Right lung (tissue), 10 donors: ENCODE results near the gene SUOX. TPM values are rescaled to one million over a fixed set of nuclear protein-coding genes. Genes with fewer than 3 reads are reported as not detected.

Source experiments
- DNase-seq, 2 donors: peaks; one replicate each; pipeline ENCODE4 v3.0.0-alpha.2; 2013
- long read RNA-seq, 8 donors: transcript quantifications; one replicate each; lab custom pipeline, GENCODE V29; 2026
- polyA plus RNA-seq, 5 donors: library from polyadenylated mRNA; unstranded; fragments of 120-200 nt; gene quantifications; one replicate each; pipeline versions ENCODE4 v1.2.1 to v1.2.3, GENCODE V29; 2013; ENCODE audit warnings: inconsistent platforms in 1 of 5, low replicate concordance in 1 of 5; ENCODE audit not compliant: insufficient read length in 5 of 5, insufficient read depth in 1 of 5

SUOX gene
- 10 to 100 TPM; 36.7 to 43.4 (median 42.8) TPM for polyA plus RNA-seq
- long read RNA-seq, donor 1, transcript SUOX-201 (5 exons, 2,364 nt) = major isoform, 5 of 16 reads
- long read RNA-seq, donor 1, partial matches to known transcripts = 5 of 16 reads
- long read RNA-seq, donor 1, other reads (novel, unspliced or antisense) = 0 of 16 reads
- long read RNA-seq, donor 2, partial matches to known transcripts = 0 of 7 reads
- long read RNA-seq, donor 2, other reads (novel, unspliced or antisense) = 0 of 7 reads
- long read RNA-seq, donor 3, transcript SUOX-201 (5 exons, 2,364 nt) = major isoform, 7 of 7 reads
- long read RNA-seq, donor 3, partial matches to known transcripts = 0 of 7 reads
- long read RNA-seq, donor 3, other reads (novel, unspliced or antisense) = 0 of 7 reads
- long read RNA-seq, donor 4, partial matches to known transcripts = 0 of 4 reads
- long read RNA-seq, donor 4, other reads (novel, unspliced or antisense) = 0 of 4 reads
- long read RNA-seq, donor 5, transcript SUOX-201 (5 exons, 2,364 nt) = major isoform, 6 of 20 reads
- long read RNA-seq, donor 5, partial matches to known transcripts = 9 of 20 reads
- long read RNA-seq, donor 5, other reads (novel, unspliced or antisense) = 0 of 20 reads
- long read RNA-seq, donor 6, transcript SUOX-201 (5 exons, 2,364 nt) = major isoform, 8 of 14 reads
- long read RNA-seq, donor 6, partial matches to known transcripts = 0 of 14 reads
- long read RNA-seq, donor 6, other reads (novel, unspliced or antisense) = 0 of 14 reads
- long read RNA-seq, donor 7, transcript SUOX-201 (5 exons, 2,364 nt) = minor isoform, 5 of 33 reads
- long read RNA-seq, donor 7, transcript SUOX-203 (3 exons, 2,860 nt) = major isoform, 7 of 33 reads
- long read RNA-seq, donor 7, partial matches to known transcripts = 18 of 33 reads
- long read RNA-seq, donor 7, other reads (novel, unspliced or antisense) = 0 of 33 reads
- long read RNA-seq, donor 8, partial matches to known transcripts = 0 of 3 reads
- long read RNA-seq, donor 8, other reads (novel, unspliced or antisense) = 0 of 3 reads

- DNase-seq = peak; percentile 91 to 94
These were observed at the start of gene SUOX for GRCh38 chr12:55996715-55997534. Gene SUOX (plus strand): TSS chr12:55997276. CDS start chr12:56002222, 4,946 bp downstream.

- no peak for DNase-seq
These were observed 41.7 kb upstream of the SUOX start for GRCh38 chr12:55955344-55955743.

- DNase-seq = no peak
These were observed 41.1 kb upstream of the SUOX start for GRCh38 chr12:55955800-55956508.

- no peak for DNase-seq
These were observed 39.8 kb upstream of the SUOX start for GRCh38 chr12:55957106-55957859.

- DNase-seq = no peak
These were observed 33.3 kb upstream of the SUOX start for GRCh38 chr12:55963760-55964159.

- no peak for DNase-seq
These were observed 31.8 kb upstream of the SUOX start for GRCh38 chr12:55965240-55965639.

GRCh38 chr12:55965941-55966407 lies 31.1 kb upstream of the SUOX start, which contains the start of gene PMEL:
Gene PMEL (minus strand): TSS chr12:55966042. CDS start chr12:55966011, 31 bp downstream.
- DNase-seq = no peak

GRCh38 chr12:55966408-55967281 lies 30.4 kb upstream of the SUOX start, which contains the start of gene CDK2:
Gene CDK2 (plus strand): TSS chr12:55966830. CDS start chr12:55967009, 179 bp downstream.
- peak; percentile 88 to 89 for DNase-seq

GRCh38 chr12:55969356-55969755 lies 27.7 kb upstream of the SUOX start:
- DNase-seq = no peak

GRCh38 chr12:55970775-55971174 lies 26.3 kb upstream of the SUOX start:
- DNase-seq = no peak

GRCh38 chr12:55972042-55972441 lies 25.0 kb upstream of the SUOX start:
- no peak for DNase-seq

- DNase-seq = no peak
These were observed 24.6 kb upstream of the SUOX start for GRCh38 chr12:55972456-55972855.

GRCh38 chr12:55972911-55973598 lies 24.0 kb upstream of the SUOX start:
- DNase-seq = peak; percentile 40 to 53

GRCh38 chr12:55973599-55974307 lies 23.3 kb upstream of the SUOX start, which contains the start of gene RAB5B:
Gene RAB5B (plus strand): TSS chr12:55974078. CDS start chr12:55986961, 12,883 bp downstream.
- peak; percentile 99 for DNase-seq

GRCh38 chr12:55974308-55974730 lies 22.8 kb upstream of the SUOX start:
- DNase-seq = no peak

GRCh38 chr12:55978393-55978792 lies 18.7 kb upstream of the SUOX start:
- no peak for DNase-seq

GRCh38 chr12:55979069-55979468 lies 18.0 kb upstream of the SUOX start:
- no peak for DNase-seq
